ENCODE measurements around the gene SYNDIG1. TPM values are rescaled to one million over a fixed set of nuclear protein-coding genes. Genes with fewer than 3 reads are reported as not detected.

Gene SYNDIG1
- total and polyA plus RNA-seq, 9 of the 15 experiments (the other 6 are each of a cell fraction or from before 2014, with no cell fraction given), result not detected

- TF ChIP-seq RERE (CRISPR knock-in tag; IDR thresholded peaks at IDR 0.05; ENCODE audit: borderline replicate concordance), result no peak
- TF ChIP-seq, protein P1, sequence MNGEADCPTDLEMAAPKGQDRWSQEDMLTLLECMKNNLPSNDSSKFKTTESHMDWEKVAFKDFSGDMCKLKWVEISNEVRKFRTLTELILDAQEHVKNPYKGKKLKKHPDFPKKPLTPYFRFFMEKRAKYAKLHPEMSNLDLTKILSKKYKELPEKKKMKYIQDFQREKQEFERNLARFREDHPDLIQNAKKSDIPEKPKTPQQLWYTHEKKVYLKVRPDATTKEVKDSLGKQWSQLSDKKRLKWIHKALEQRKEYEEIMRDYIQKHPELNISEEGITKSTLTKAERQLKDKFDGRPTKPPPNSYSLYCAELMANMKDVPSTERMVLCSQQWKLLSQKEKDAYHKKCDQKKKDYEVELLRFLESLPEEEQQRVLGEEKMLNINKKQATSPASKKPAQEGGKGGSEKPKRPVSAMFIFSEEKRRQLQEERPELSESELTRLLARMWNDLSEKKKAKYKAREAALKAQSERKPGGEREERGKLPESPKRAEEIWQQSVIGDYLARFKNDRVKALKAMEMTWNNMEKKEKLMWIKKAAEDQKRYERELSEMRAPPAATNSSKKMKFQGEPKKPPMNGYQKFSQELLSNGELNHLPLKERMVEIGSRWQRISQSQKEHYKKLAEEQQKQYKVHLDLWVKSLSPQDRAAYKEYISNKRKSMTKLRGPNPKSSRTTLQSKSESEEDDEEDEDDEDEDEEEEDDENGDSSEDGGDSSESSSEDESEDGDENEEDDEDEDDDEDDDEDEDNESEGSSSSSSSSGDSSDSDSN (IDR thresholded peaks at IDR 0.05; ENCODE audit: borderline replicate concordance in 1 of 2, low read depth in 2 of 2, low read length in 2 of 2), result no peak
- TF ChIP-seq ASH1L (IDR thresholded peaks at IDR 0.05; ENCODE audit: borderline replicate concordance, low read depth, partially characterized antibody), result no peak
- no peak for TF ChIP-seq GATA2 (CRISPR knock-in tag; IDR thresholded peaks at IDR 0.05)
- no peak for TF ChIP-seq HDGF (IDR thresholded peaks at IDR 0.05)
Measured at GRCh38 chr20:24490598-24490997, 21.2 kb downstream of the SYNDIG1 start (continued).
